GM18873 (cell line): ENCODE measurements around the gene GOLGA1.

Source experiments
- ATAC-seq: cut with Tn5 transposase; IDR thresholded peaks from one replicate; pipeline ENCODE4 v1.9.1; 2021; ENCODE audit warnings: mild to moderate bottlenecking, moderate library complexity, moderate number of reproducible peaks; ENCODE audit not compliant: unreplicated experiment, low FRiP score

GOLGA1 gene

GRCh38 chr9:124885551-124885950, 55.3 kb downstream of the GOLGA1 start:
- no peak for ATAC-seq

DNA sequence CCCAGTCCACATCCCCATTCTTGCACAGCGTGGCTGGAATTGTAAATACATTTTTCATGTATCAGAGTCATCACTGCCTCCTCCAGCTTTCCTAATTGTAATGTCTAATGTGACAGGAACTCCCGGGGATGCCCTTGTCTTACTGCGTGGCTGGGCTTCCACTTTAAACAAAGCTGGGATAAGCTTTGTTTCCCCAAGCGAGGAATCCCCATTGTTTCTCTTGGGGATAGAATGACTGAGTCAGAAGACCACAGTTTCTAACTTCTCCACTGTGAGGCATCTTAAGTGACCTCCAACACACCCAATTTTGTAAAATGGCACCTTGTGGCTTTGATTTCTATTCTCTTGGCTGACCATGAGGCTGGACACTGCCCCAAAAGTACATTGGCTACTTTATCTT, 56.5 kb downstream of the GOLGA1 start:
- ATAC-seq = no peak

- ATAC-seq = no peak
Observed at GRCh38 chr9:124882231-124882630, 58.7 kb downstream of the GOLGA1 start.

DNA sequence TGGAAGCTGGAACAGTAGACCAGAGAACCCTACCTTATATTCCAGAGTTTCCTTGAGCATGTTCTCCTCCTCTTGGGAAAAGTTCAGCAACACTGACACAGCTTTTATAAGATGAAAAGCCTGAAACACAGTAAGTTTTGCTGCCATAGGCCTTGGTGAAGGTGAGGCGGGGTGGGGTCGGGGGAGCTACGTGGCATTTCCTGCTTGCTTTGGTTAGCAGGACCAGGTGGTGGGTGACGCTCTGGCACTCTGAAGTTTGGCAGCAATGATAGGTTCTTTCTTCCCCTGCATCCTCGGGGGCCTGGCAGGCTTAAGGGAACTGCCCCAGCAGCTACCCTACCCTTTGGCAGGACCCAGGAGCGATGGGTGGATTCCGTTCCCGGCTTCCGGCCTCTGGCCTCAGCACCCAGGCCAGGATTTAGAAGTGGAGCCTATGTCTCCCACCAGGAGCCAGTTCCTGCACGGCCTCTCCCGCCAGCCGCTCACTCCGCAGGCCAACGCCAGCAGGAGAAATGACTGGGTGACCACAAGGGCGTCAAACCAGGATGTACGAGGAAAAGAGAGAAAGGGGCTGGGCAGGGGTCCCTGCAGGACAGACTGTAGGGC, 59.6 kb downstream of the GOLGA1 start:
- ATAC-seq = no peak

- ATAC-seq = no peak
Observed at GRCh38 chr9:124880501-124880900, 60.4 kb downstream of the GOLGA1 start.

- no peak for ATAC-seq
Observed at GRCh38 chr9:124879226-124879625, 61.7 kb downstream of the GOLGA1 start.

DNA sequence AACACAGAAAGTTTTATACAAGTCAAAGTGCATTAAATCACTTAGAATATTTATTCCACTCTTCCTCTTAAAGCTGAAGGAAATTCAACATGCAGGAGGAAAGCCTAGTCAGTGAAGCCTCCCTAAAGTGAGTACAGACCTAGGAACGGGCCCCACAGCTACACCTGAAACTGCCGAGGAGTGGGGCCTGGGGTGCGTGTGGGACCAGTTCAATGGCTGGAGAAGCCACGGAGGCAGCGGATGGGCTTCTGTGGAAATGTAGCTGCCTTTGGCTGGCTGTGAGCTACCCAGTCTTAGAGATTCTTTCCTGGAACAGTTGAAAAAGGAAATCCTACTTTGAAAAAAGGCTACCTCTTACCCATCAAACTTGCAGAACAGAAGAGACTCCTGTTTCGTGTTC, 62.4 kb downstream of the GOLGA1 start:
- ATAC-seq = no peak

DNA sequence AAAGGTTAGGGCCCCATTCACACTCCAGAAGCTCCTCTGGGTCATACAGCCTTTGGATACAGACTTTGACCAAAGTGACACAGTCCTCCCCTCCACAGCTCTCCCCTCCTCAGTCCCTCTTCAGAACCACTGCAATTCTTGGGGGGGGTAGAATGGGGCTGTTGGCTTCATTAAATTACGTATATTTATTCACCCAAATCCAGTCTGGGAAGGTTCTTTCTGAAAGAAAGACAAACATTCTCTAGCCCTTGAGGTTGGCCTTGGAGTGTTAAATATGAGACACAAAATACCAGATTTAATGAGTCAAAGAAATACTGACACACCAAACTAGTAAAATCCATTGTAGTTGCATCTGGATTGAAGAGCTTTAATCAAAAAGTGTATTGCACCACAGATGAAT, 62.9 kb downstream of the GOLGA1 start:
- ATAC-seq = no peak

- ATAC-seq = no peak
Observed at GRCh38 chr9:124877021-124877782, 63.7 kb downstream of the GOLGA1 start.

- no peak for ATAC-seq
Observed at GRCh38 chr9:124875501-124875900, 65.4 kb downstream of the GOLGA1 start.

DNA sequence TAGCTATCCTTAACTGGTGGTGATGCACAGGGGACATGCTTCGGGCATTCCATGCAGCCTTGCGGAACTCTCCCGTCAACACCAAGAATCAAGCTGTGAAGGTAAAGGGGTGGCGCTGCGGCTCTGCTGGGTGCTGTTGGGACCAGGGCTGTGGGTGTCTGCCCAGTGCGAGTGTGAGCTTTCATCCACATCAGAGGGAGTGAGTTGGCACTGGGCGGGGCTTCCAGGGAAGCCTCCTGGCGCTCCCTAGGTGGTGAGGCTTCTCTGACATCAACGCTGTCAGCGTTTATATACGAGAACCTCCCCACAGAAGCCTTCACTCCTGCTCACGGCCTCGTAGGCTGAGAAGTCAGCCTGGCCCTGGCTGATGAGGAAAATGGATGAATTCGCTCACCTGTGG, 67.2 kb downstream of the GOLGA1 start:
- no peak for ATAC-seq

GRCh38 chr9:124871156-124871561, 69.7 kb downstream of the GOLGA1 start:
- no peak for ATAC-seq

DNA sequence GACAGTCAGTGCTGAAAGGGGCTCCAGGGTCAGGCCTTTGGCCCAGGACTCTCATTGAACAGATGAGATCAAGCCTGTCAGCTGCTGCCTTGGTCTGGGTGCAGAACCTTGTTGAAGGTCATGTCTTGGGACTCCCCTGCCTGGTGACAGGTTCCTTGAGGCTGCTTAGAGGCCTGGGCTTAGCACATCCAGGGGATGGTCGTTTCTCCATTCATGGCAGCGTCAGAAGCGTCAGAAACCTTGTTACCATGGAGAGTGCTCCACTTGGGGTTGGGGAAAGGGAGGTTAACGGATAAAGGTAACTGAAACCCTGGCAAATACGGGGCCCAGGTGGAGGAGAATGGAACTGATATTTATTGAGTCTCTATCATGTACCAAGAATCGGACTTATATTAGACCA, 70.2 kb downstream of the GOLGA1 start:
- ATAC-seq = no peak

DNA sequence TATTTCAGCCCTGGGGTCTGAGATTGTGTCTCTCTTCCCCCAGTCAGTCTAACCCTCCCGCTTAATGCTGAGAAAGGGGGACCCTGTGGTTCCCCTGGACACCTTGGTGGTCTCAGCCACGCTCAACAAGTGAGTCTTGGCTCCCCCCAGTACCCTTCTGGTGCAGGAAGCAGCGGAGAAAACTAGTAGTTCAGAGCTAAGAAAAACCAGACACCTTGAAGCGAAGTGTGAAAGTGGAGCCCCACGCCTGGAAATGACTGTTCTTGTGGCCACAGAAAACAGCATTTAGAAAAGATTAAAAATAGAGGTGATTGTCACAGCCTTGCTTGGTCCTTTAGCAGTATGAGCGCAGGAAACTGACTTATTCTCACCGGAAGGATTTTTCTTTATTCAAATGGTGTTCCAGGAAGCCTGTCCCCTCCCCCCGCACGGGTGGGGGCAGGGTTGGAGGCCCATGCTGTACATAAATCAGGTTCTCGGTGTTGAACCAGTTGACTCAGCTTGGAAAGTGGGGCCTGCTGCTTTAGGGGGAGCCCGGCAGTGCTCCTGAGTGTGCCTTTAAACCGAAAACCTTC, 70.8 kb downstream of the GOLGA1 start:
- ATAC-seq = peak; percentile 47

GRCh38 chr9:124869466-124869985, 71.4 kb downstream of the GOLGA1 start:
- no peak for ATAC-seq

DNA sequence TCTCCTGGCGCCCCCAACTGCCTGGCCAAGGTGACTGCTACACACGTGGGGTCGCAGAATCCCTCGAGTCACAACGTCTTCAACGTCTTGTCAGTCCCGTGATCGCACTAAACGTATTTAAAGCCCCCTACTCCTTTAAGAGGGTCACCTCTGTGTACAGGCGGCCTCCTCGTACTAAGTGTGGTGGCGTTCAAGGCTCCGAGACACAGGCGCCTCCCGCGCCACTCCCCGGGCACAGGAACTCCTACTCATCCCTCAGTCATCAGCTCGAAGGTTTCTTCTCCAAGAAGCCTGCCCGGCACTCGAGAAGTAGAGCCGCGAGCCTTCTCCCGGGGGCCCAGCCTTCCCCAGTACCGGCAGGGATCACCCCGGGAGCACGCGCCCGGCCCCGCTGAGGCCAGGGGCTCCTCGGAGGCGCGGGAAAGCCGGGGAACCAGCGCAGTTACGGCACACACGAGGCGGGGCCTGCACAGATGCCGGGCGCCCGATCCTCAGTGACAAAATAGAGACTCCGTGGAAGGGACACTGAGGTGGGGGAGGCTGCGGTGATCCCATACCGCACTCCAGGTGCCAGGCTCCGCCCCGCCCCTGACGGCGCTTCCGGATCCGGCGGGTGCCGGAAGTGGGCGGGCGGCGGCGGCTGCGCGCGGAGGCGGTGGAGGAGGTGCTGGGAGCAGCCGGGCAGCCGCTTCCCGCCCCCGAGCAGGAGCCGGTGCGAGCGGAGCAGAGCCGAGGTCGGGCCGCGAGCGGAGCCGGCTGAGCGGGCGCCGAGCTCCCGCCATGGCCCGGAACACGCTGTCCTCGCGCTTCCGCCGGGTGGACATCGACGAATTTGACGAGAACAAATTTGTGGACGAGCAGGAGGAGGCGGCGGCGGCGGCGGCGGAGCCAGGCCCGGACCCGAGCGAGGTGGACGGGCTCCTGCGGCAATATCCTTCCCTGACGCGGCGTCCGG, 72.1 kb downstream of the GOLGA1 start:
- ATAC-seq = peak; percentile 37

DNA sequence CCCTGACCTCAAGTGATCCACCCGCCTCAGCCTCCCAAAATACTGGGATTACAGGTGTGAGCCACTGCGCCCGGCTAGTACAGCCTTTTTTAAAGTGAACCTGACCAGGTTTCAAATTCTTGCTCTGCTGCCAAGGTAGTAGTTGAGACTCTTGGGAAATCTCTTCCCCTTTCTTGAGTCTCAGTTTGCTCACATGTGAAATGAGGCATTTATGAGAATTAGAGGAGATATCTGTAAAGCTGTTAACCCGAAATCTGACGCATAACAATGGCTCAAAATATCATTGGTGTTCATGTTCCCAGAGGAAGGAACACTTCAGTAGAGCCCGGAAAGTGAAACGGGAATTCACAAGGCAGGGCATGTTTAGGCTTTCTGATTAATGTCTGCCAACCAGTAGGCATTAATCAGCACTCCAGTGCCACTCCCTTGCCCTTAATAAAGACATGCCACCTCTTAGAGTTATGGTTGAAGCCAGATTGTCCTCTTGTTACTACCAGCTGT, 77.5 kb downstream of the GOLGA1 start:
- ATAC-seq = no peak

DNA sequence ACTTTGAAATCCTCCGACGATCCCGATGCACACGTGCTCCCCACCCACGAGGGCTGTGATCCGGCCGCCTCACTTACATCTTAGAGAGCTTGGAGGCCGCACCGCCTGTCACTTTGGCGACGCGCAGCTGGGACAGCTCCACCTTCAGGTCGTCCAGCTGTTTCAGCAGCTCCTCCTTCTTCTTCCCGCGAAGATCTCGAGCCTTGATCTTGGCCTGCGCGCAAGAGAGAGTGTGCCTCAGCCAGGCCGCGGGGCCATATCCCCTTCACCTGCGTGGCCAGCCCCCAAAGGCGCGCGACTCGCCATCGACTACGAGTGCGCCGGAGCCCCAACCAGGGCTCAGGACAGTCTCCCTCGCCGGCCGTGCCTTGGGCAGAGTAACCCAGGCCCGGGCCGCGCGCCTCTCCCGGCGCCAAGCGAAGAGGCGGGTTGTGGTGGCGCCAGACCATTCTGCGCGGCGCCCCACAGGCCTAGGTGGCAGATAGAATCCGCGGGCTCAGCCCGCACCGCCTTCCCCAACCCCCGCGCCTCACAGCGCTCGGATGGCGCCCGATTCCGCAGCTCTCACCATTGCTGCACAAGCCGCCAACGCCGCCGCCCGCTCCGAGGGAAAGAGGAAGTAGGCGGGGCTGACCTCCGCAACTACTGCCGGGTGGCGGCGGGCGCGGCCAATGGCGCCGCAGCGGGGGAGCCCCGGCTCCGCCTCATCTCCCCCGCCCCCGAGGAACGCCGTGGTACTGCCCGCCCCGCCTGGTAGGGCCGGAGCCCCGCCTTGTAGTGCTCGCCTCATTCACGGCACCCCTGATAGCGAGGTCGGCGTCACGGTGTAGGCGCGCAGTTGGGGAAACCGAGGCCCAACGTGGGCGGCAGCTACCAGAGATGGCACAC, 79.3 kb downstream of the GOLGA1 start, which contains the start of the genes ARPC5L and RPL35:
TSS of gene ARPC5L (plus strand) at position 789 of the 888 bp plus-strand sequence. CDS start 7,161 bp downstream, outside the sequence.
TSS of gene RPL35 (minus strand) at position 616 of the 888 bp plus-strand sequence. CDS start at position 571, 45 bp downstream.
- ATAC-seq = peak; percentile 80
